ENCODE data around the gene RPP25.

The RPP25 gene

GRCh38 chr15:74913041-74913440 is 43.5 kb downstream of the RPP25 start:
- no peak for DNase-seq

- no peak for DNase-seq
Observed at GRCh38 chr15:74908635-74909034, 47.9 kb downstream of the RPP25 start.

- DNase-seq = peak; percentile 44
Observed at GRCh38 chr15:74907163-74907870, 49.3 kb downstream of the RPP25 start.

- peak; percentile 89 for DNase-seq
Observed at GRCh38 chr15:74906450-74907162, 50.0 kb downstream of the RPP25 start, which contains the start of gene FAM219B. FAM219B (minus strand) TSS chr15:74906851; CDS start chr15:74906800, 51 bp downstream.

- DNase-seq = peak; percentile 44
Observed at GRCh38 chr15:74906067-74906449, 50.5 kb downstream of the RPP25 start.
